ENCODE results near the gene ABLIM2.

ABLIM2 gene

GRCh38 chr4:7985891-7986441 lies 172.6 kb downstream of the ABLIM2 start:
- H3K36me3 ChIP-seq (ENCODE audit: insufficient read depth, low read length), result no peaks in the 10 kb centered on the region
- no peak overlapping the region for H3K4me3 ChIP-seq (ENCODE audit: low read length)
- H3K9ac ChIP-seq (ENCODE audit: low read depth, low read length), result no peak overlapping the region
- H3K4me1 ChIP-seq (ENCODE audit: insufficient read depth, low read length), result no peaks in the 10 kb centered on the region; the same call in 1 of the 2 replicates
- H3K9me3 ChIP-seq (ENCODE audit: insufficient read depth, low read depth, low read length), result no peaks in the 10 kb centered on the region
- WGBS, result 75% methylated on average over 21 of the region's 21 CpGs
- no peak overlapping the region for H3K27ac ChIP-seq (ENCODE audit: low read depth, low read length)
- H3K27me3 ChIP-seq (ENCODE audit: insufficient read depth, low read length), result no peaks in the 10 kb centered on the region

GRCh38 chr4:7985072-7985471 lies 173.5 kb downstream of the ABLIM2 start:
- Histone ChIP-seq H3K36me3 (ENCODE audit: insufficient read depth, low read length) (no peaks in the 10 kb centered on the region), H3K4me3 (ENCODE audit: low read length) (no peak overlapping the region), H3K27me3 (ENCODE audit: insufficient read depth, low read length) (no peaks in the 10 kb centered on the region), H3K9ac (ENCODE audit: low read depth, low read length) (no peak overlapping the region), H3K27ac (ENCODE audit: low read depth, low read length) (no peak overlapping the region), H3K9me3 (ENCODE audit: insufficient read depth, low read depth, low read length) (no peaks in the 10 kb centered on the region), H3K4me1 (ENCODE audit: insufficient read depth, low read length) (peaks cover 2% of the 10 kb centered on the region)
- 93% methylated on average over 12 of the region's 12 CpGs for WGBS

- Histone ChIP-seq H3K36me3 (ENCODE audit: insufficient read depth, low read length) (no peaks in the 10 kb centered on the region), H3K9ac (ENCODE audit: low read depth, low read length) (no peak overlapping the region), H3K4me1 (ENCODE audit: insufficient read depth, low read length) (peaks cover 9% of the 10 kb centered on the region), H3K4me3 (ENCODE audit: low read length) (no peak overlapping the region), H3K9me3 (ENCODE audit: insufficient read depth, low read depth, low read length) (no peaks in the 10 kb centered on the region), H3K27ac (ENCODE audit: low read depth, low read length) (no peak overlapping the region), H3K27me3 (ENCODE audit: insufficient read depth, low read length) (no peaks in the 10 kb centered on the region)
- 89% methylated on average over 31 of the region's 31 CpGs for WGBS
These were observed 174.2 kb downstream of the ABLIM2 start for GRCh38 chr4:7984286-7984925.

- Histone ChIP-seq H3K27me3 (ENCODE audit: insufficient read depth, low read length) (no peaks in the 10 kb centered on the region), H3K9ac (ENCODE audit: low read depth, low read length) (no peak overlapping the region), H3K4me3 (ENCODE audit: low read length) (no peak overlapping the region), H3K4me1 (ENCODE audit: insufficient read depth, low read length) (peaks cover 19% of the 10 kb centered on the region), H3K36me3 (ENCODE audit: insufficient read depth, low read length) (no peaks in the 10 kb centered on the region), H3K27ac (ENCODE audit: low read depth, low read length) (no peak overlapping the region), H3K9me3 (ENCODE audit: insufficient read depth, low read depth, low read length) (no peaks in the 10 kb centered on the region)
- 94% methylated on average over 17 of the region's 17 CpGs for WGBS
These were observed 175.3 kb downstream of the ABLIM2 start for GRCh38 chr4:7983296-7983695.

- H3K27ac ChIP-seq (ENCODE audit: low read depth, low read length), result no peak overlapping the region
- H3K4me3 ChIP-seq (ENCODE audit: low read length), result no peak overlapping the region
- no peaks in the 10 kb centered on the region for H3K36me3 ChIP-seq (ENCODE audit: insufficient read depth, low read length)
- no peak overlapping the region for H3K9ac ChIP-seq (ENCODE audit: low read depth, low read length)
- WGBS, result 89% methylated on average over 8 of the region's 8 CpGs
- peaks cover 23% of the 10 kb centered on the region for H3K4me1 ChIP-seq (ENCODE audit: insufficient read depth, low read length)
- no peaks in the 10 kb centered on the region for H3K9me3 ChIP-seq (ENCODE audit: insufficient read depth, low read depth, low read length)
- no peaks in the 10 kb centered on the region for H3K27me3 ChIP-seq (ENCODE audit: insufficient read depth, low read length)
These were observed 176.7 kb downstream of the ABLIM2 start for GRCh38 chr4:7981738-7982394.

GRCh38 chr4:7980036-7980435 lies 178.6 kb downstream of the ABLIM2 start:
- Histone ChIP-seq H3K4me3 (ENCODE audit: low read length) (no peak overlapping the region), H3K9me3 (ENCODE audit: insufficient read depth, low read depth, low read length) (no peaks in the 10 kb centered on the region), H3K36me3 (ENCODE audit: insufficient read depth, low read length) (no peaks in the 10 kb centered on the region), H3K27me3 (ENCODE audit: insufficient read depth, low read length) (no peaks in the 10 kb centered on the region), H3K9ac (ENCODE audit: low read depth, low read length) (0 out of 2 replicates have a peak overlapping the region, but pooled peaks have one; percentile 17), H3K27ac (ENCODE audit: low read depth, low read length) (peak overlapping the region; percentile 39; the same call in 1 of the 2 replicates), H3K4me1 (ENCODE audit: insufficient read depth, low read length) (peaks cover 23% of the 10 kb centered on the region)
- 71% methylated on average over 2 of the region's 2 CpGs for WGBS

- H3K36me3 ChIP-seq (ENCODE audit: insufficient read depth, low read length), result no peaks in the 10 kb centered on the region
- no peaks in the 10 kb centered on the region for H3K27me3 ChIP-seq (ENCODE audit: insufficient read depth, low read length)
- no peaks in the 10 kb centered on the region for H3K9me3 ChIP-seq (ENCODE audit: insufficient read depth, low read depth, low read length)
- peaks cover 23% of the 10 kb centered on the region for H3K4me1 ChIP-seq (ENCODE audit: insufficient read depth, low read length)
- 46% methylated on average over 4 of the region's 4 CpGs for WGBS
- 0 out of 2 replicates have a peak overlapping the region, but pooled peaks have one; percentile 17 for H3K9ac ChIP-seq (ENCODE audit: low read depth, low read length)
- H3K4me3 ChIP-seq (ENCODE audit: low read length), result no peak overlapping the region
- H3K27ac ChIP-seq (ENCODE audit: low read depth, low read length), result peak overlapping the region; percentile 39; the same call in 1 of the 2 replicates
These were observed 179.0 kb downstream of the ABLIM2 start for GRCh38 chr4:7979652-7979968.

GRCh38 chr4:7978907-7979651 lies 179.5 kb downstream of the ABLIM2 start:
- Histone ChIP-seq H3K4me1 (ENCODE audit: insufficient read depth, low read length) (peaks cover 23% of the 10 kb centered on the region), H3K27ac (ENCODE audit: low read depth, low read length) (peak overlapping the region; percentile 55), H3K9ac (ENCODE audit: low read depth, low read length) (no peak overlapping the region), H3K4me3 (ENCODE audit: low read length) (no peak overlapping the region), H3K27me3 (ENCODE audit: insufficient read depth, low read length) (no peaks in the 10 kb centered on the region), H3K36me3 (ENCODE audit: insufficient read depth, low read length) (no peaks in the 10 kb centered on the region), H3K9me3 (ENCODE audit: insufficient read depth, low read depth, low read length) (no peaks in the 10 kb centered on the region)
- 73% methylated on average over 17 of the region's 17 CpGs for WGBS

- Histone ChIP-seq H3K27ac (ENCODE audit: low read depth, low read length) (peak overlapping the region; percentile 55; the same call in 1 of the 2 replicates), H3K36me3 (ENCODE audit: insufficient read depth, low read length) (no peaks in the 10 kb centered on the region), H3K9ac (ENCODE audit: low read depth, low read length) (no peak overlapping the region), H3K27me3 (ENCODE audit: insufficient read depth, low read length) (no peaks in the 10 kb centered on the region), H3K9me3 (ENCODE audit: insufficient read depth, low read depth, low read length) (no peaks in the 10 kb centered on the region), H3K4me1 (ENCODE audit: insufficient read depth, low read length) (peaks cover 23% of the 10 kb centered on the region), H3K4me3 (ENCODE audit: low read length) (no peak overlapping the region)
- WGBS, result 65% methylated on average over 5 of the region's 5 CpGs
These were observed 180.1 kb downstream of the ABLIM2 start for GRCh38 chr4:7978489-7978888.

- H3K27ac ChIP-seq (ENCODE audit: low read depth, low read length), result no peak overlapping the region
- no peak overlapping the region for H3K4me3 ChIP-seq (ENCODE audit: low read length)
- H3K9me3 ChIP-seq (ENCODE audit: insufficient read depth, low read depth, low read length), result no peaks in the 10 kb centered on the region
- 90% methylated on average over 5 of the region's 5 CpGs for WGBS
- no peak overlapping the region for H3K9ac ChIP-seq (ENCODE audit: low read depth, low read length)
- no peaks in the 10 kb centered on the region for H3K27me3 ChIP-seq (ENCODE audit: insufficient read depth, low read length)
- H3K4me1 ChIP-seq (ENCODE audit: insufficient read depth, low read length), result peaks cover 23% of the 10 kb centered on the region
- H3K36me3 ChIP-seq (ENCODE audit: insufficient read depth, low read length), result no peaks in the 10 kb centered on the region
These were observed 182.0 kb downstream of the ABLIM2 start for GRCh38 chr4:7976634-7977033.

- Histone ChIP-seq H3K4me1 (ENCODE audit: insufficient read depth, low read length) (peaks cover 23% of the 10 kb centered on the region), H3K9ac (ENCODE audit: low read depth, low read length) (no peak overlapping the region), H3K4me3 (ENCODE audit: low read length) (no peak overlapping the region), H3K27me3 (ENCODE audit: insufficient read depth, low read length) (no peaks in the 10 kb centered on the region), H3K36me3 (ENCODE audit: insufficient read depth, low read length) (no peaks in the 10 kb centered on the region), H3K27ac (ENCODE audit: low read depth, low read length) (no peak overlapping the region), H3K9me3 (ENCODE audit: insufficient read depth, low read depth, low read length) (no peaks in the 10 kb centered on the region)
- 95% methylated on average over 7 of the region's 7 CpGs for WGBS
These were observed 182.6 kb downstream of the ABLIM2 start for GRCh38 chr4:7976025-7976424.
